GM19025 (cell line): Measurements from ENCODE around the gene STKLD1.

Experiments used
- ATAC-seq: cut with Tn5 transposase; IDR thresholded peaks from one replicate; pipeline ENCODE4 v1.9.1; 2021; ENCODE audit warnings: mild to moderate bottlenecking, low read depth, moderate library complexity; ENCODE audit not compliant: unreplicated experiment

STKLD1 gene

DNA sequence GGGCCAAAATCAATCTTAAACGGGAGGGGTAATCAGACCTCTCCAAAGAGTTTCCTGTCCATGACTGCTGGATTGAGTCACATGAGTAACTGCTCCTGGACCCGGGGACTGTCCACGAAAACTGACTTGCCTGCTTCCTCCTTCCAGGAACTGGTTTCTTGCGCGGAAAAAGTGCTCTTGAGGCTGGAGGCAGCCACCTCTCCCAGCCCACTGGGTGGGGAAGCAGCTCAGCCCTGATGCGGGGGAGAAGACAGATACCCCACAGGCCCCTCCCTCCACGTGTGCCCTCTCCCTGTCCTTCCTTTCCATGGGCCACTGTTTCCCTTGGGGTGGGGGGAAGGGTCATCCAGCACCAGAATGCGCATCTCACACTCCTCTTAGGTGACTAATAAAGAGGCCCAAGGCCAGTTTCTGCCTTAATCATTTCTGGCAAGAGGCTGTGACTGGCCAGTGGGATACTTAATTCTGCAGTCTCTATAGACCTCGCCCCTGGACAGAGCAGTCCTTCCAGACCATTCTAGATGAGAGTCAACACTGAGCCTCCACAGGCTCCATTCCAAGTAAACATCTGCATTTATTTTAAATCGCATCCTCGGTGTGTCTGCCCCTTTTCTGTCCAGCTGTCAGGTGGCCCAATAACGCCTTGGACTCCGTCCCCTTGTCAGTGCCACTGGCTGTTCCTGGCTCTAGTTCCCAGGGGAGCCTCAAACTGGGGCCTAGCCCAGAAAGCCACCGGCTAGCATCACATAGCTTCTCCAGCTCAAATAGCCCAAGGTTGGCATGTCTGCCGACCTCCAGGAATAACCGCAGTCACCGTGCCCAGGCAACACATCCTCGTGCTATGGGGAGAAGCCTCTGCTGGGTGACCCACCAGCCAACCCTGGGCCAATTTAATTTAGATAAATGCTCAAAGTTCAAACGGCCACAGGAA, 29.6 kb downstream of the STKLD1 start:
- no peak for ATAC-seq

DNA sequence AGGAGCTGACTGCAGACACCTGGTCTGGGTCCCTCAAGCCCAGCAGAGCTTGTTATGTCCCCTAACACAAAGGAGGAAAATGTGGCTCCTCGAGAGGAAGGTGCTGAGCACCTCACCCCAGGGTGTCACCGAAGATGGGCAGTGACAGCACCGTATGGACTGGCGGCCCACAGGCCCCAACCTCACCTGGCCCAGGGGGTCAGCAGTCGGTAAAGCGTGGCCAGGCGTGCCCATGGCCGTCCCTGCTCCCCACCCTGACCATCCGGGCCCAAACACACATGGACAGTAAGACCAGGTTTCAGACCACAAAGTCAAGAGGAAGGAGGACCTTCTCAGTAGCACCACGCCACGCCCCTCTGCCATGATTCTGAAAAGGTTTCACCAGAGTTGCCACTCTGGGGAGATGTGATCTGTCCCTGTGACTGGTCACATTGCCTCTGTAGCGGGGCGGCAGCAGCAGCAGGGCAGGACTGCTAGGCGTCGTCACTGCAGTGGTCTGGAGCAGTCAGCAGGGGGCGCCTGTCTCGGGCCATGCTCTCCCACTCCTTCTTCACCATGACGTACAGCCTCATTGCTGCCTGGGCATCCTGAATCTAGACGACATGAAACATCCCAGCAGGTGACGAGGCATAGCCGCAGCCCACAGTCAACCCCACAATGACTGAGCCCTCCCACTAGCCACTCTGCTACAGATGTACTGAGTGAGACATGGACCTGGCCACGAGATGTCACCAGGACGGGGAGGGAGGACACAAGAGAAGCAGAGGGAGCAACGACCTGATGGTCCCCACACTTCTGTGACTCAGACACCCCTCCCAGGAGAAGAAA, 30.5 kb downstream of the STKLD1 start:
- ATAC-seq, result no peak

DNA sequence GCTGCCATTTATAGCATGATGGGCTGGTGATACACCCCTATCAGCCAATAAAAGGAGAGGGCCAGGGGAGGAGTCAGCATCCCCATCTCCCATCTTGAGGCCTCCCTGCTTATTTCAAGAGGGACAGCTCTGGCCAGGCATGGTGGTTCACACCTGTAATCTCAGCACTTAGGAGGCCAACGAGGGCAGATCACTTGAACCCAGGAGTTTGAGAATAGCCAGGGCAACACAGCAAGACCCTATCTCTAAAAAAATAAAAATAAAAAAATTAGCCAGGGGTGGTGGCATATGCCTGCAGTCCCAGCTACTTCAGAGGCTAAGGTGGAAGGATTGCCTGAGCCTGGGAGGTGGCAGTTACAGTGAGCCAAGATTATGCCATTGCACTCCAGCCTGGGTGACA, 31.9 kb downstream of the STKLD1 start:
- no peak for ATAC-seq

DNA sequence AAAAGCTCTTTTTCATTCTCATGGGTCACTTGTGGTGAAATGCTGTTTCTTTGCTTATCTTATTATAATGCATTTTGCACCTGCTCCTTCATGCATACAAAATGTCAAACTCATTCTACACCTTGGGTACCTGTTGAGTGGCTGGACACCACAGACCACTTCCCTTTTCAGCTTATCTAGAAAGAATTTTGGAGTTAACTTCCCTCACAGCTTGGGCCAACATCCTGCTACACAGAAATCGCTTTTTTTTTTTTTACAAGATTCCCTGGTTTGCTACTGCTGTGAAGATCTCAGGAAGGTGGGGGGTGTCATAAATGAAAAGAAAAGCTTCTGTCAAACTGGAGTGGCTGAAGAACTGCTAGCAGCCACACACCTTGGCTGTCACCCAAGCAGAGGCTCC, 39.0 kb downstream of the STKLD1 start:
- no peak for ATAC-seq

DNA sequence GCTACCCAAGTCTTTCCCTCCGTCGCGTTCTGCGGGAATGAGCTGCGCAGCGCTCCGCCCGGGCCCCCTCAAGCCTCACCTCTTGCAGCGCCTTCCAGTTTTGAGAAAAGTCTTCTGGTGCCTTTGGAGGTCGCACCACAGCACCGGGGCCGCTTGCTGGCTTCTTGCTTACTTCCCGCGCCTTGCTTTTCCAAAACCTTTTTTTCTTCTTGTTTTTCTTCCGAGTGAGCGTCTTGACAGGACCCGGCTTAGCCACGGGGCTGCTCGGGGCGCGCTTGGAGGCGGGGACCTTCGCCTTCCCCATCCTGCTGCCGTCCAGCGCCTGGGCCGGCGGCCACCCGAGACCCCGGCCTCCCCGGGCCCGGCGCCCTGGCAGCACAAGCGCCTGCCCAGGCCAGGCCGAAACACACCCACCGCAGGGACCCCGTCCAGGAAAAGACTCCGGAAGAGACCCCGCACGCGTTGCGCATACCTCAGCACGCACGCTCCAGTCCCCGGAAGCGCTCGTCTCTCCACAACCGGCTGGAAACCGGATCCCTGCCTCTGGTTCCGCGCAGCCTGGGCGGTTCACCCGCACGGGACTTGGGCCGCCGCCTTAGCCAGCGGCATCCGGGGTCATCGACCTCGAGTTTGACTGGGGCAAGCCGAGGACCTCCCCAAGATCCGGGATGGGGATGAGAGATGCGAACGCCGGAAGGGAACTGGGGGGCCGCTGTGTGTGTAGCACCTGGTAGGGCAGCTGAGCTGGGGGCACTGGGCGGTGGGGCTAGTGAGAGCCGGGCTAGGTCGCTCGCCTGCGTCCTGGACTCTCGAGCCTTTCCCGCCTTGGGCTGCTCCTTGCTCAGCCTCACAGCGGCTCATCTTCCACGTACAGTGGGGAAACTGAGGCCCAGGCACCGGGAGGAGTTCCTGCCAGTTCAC, 41.6 kb downstream of the STKLD1 start, which contains the start of gene REXO4:
Gene REXO4, minus strand, starts transcription at position 470 of the 921 bp plus-strand sequence. Its CDS starts 166 bp downstream, at position 304.
- peak; percentile 71 for ATAC-seq

DNA sequence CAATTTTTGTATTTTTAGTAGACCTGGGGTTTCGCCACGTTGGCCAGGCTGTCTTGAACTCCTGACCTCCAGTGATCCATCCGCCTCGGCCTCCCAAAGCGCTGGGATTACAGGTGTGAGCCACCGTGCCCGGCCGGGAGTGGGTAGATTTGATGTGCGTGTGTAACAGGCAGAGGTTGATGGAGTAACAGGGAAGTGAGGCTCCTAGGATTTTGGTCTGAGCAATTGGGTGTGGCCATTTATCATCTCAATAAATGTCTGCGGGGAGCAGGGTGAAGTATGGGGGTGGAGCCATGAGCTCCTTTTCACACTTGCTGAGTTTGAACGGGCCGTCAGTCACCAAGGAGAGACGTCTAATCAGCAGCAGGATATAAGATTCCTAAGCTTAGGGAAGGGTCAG, 42.8 kb downstream of the STKLD1 start:
- no peak for ATAC-seq

DNA sequence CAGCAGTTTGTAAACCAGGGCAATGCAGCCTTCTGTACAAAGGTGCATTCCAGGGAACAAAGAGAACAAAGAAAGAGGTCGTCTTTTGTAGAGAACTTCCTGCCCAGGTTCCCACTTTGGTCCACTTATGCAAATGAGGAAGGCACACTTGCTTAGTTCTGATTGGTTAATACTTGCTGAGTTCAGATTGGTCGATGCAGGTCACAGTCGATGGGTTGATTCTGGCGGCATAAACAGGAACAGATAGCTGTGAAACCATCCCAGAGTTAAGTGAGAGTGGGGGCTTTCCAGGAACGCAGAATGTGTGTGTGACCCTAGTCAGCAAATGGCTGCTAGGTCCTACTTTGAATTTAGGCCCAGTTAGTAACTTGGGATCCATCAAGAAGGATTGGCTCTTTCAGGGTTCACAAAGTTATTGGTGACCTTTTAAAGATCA, 44.2 kb downstream of the STKLD1 start:
- no peak for ATAC-seq

DNA sequence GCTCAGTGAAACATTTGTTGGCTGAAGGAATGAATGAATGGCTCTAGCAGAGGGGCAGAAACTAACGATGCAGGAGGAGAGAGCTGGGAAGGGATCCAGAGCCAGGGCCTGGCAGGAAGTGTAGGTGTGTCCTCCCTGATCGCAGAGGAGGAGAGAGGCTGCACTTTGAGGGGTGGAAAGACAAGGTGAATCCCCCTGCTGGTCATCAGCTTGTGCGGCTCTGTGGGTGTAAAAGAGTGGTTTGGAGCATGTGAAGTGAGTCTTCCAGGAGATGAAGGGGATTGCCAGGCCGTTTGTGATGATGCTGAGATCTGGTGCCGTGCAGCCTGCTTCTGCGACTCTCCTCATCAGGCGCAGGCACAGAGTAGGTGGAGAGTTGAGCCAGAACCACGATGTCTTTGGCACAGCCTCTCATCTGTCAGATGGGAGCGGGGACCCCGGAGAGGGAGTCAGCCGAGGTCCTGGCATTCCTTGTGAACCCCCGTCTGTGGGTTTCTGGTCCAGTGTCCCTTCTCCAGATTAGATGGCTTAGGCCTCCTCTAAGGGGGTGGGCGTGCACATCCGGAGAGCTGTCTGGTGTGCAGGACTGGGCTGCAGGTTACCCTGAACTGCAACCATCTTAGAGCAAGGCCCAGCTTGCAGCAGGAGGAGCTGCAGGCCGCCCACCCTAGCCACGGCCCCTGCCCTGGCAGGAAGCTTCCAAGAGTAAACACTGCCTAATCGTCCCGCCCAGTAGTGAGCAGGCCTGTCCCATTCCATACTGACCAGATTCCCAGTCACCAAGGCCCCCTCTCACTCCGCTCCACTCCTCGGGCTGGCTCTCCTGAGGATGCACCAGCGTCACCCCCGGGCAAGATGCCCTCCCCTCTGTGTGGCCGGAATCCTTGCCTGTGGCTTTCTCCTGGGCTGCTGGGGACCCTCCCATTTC, 45.7 kb downstream of the STKLD1 start, which contains the start of gene ADAMTS13:
Gene ADAMTS13, plus strand, starts transcription at position 753 of the 928 bp plus-strand sequence. Its CDS starts 77 bp downstream, at position 830.
- peak; percentile 37 for ATAC-seq

DNA sequence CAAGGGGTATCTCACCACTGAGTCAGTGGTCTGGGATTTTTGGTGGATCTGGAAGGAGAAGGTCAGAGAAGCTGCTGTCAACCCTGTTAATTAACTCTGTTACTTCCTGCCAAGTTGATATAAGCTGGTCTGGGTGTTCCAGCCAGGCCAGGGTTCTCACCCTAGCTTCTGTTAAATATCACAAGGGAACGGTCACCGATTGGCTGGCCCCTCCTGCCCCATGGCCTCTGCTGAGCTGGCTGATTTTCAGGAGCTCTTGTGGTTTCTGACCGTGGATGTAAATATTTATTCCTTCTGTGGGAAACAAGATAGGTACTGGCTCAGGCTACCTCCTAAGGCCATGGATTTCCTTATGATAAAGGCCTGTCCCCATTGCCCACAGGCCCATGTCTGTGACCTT, 47.0 kb downstream of the STKLD1 start:
- ATAC-seq, result no peak

DNA sequence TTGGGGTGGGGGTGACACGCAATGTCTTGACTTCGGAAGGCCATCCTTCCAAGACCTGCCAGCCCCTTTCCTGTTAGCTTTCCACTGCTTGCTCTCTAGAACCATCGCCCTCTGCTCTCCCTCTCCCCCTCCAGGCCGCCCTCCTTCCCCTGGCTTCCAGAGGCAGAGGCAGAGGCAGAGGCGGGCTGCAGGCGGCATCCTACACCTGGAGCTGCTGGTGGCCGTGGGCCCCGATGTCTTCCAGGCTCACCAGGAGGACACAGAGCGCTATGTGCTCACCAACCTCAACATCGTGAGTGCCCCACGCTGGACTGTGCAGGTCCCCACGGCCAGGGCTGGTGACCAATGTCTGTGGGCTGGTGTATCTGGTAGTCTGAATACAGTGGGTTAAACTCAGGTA, 48.0 kb downstream of the STKLD1 start:
- no peak for ATAC-seq

DNA sequence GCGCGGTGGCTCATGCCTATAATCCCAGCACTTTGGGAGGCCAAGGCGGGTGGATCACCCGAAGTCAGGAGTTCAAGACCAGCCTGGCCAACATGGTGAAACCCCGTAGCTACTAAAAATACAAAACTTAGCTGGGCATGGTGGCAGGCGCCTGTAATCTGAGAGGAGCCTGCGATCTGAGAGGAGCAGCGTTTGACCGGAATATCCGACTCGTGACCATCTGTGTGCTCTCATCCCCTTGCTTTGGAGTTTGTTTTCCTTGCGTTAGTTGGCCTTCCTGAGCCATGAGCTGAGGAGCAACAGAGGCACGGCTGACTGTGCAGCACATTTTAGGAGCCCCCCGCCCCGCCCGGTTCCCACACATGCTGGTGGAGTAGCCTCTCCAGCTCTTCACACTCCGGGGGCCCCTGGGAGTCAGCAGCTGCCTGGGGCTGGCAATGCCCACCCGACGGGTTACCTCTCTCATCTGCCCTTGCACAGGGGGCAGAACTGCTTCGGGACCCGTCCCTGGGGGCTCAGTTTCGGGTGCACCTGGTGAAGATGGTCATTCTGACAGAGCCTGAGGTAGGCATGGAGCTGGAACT, 49.0 kb downstream of the STKLD1 start:
- no peak for ATAC-seq

DNA sequence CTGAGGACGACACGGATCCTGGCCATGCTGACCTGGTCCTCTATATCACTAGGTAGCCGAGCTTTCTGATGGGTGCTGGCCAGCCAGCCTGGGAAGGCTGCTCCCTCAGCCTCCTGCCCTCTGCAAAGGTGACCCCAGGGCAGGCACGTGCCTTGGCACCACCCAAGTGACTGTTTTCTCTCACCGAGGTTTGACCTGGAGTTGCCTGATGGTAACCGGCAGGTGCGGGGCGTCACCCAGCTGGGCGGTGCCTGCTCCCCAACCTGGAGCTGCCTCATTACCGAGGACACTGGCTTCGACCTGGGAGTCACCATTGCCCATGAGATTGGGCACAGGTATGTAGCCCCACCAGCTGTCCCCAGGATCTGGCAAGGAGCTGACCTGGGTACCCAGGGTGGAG, 49.8 kb downstream of the STKLD1 start:
- no peak for ATAC-seq

DNA sequence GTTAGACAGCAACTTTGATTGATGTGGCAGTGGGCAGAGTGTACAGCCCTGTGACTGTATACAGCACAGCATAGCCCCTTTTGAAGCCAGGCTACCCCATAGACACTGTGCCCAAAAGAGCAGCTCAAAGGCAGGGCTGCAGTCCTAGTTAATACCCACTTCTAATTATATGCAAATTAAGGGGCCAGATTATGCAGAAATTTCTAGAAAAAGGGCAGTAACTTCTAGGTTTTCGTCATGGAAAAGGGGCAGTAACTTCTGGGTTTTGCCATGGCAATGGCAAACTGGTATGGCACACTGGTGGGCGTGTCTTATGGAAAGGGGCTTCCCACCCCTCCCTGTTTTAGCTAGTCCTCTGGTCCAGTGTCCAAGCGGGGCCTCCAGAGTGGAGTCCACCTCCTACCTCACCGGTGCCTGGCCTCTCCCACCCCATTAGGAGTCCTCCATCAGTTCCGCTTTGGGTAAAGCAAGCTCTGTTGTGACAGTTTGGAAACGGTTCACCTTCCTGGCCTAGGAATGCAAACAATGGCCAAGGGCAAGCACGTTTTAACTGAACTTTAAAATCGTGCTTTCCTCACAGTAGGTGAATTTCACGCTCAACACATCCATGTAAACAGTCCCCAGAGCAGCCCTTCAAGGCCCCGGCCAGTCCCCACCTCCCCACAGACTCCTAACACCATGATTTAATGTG, 51.6 kb downstream of the STKLD1 start:
- no peak for ATAC-seq

DNA sequence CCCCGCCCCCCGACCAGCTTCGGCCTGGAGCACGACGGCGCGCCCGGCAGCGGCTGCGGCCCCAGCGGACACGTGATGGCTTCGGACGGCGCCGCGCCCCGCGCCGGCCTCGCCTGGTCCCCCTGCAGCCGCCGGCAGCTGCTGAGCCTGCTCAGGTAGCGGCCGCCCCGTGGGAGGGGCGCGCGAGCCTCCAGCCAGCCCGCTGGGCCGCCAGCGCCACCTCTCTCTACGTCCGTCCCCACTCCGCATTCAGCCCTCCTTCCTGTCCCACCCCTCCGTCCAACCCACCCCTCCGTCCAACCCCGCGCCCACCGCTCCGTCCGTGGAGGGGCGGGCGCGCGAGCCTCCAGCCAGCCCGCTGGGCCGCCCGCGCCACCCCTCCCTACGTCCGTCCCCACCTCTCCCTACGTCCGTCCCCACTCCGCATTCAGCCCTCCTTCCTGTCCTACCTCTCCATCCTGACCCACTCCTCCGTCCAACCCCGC, 52.5 kb downstream of the STKLD1 start:
- no peak for ATAC-seq

DNA sequence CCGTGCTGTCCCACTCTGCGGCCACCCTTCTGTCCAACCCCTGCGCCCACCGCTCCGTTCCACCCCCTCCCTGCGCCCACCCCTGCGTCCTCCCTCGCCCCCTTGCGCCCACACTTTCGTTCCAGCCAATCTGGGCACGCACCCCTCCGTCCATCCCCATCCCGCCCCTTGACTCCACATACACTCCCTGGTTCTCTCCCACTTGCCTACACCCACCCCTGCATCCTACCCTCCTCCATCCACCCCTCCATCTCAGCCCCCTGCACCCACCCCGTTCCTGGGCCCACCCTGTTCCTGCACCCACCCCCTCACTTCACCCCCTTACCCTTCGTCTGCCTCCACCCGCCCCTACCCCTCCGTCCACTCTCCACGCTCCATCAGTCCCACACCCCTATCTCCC, 53.0 kb downstream of the STKLD1 start:
- no peak for ATAC-seq

DNA sequence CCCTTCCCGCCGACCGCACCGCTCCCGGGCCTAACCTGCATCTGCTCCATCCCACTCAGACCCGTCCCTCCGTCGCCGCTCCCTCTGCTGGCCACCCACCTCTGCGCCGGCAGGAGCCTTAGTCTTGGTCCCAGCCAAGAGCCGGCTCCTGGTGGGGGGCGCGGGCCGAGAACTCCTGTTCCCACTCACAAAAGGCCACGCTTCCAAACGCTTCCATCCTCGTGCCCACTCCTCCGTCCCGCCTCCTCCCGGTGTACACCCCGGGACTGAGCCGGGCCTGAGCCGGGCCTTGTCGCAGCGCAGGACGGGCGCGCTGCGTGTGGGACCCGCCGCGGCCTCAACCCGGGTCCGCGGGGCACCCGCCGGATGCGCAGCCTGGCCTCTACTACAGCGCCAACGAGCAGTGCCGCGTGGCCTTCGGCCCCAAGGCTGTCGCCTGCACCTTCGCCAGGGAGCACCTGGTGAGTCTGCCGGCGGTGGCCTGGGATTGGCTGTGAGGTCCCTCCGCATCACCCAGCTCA, 53.5 kb downstream of the STKLD1 start:
- no peak for ATAC-seq

DNA sequence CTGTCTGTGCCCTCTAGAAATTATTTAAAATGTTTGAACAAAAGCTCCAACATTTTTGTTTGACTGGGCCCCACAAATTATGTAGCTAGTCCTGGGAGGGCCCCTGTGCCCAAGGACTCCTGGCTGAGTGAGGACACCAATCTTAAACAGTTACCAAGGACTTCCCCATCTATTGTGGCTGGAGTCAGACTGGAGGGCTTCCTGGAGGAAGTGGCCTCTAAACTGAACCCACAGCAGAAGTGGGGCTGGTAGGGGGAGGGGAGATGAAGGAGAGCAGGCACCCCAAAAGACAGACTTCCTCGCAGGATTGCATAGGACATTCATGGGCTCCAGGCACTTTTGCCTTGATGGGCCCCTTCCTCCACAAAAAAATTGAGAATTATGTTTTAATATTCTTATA, 54.1 kb downstream of the STKLD1 start:
- ATAC-seq, result no peak

DNA sequence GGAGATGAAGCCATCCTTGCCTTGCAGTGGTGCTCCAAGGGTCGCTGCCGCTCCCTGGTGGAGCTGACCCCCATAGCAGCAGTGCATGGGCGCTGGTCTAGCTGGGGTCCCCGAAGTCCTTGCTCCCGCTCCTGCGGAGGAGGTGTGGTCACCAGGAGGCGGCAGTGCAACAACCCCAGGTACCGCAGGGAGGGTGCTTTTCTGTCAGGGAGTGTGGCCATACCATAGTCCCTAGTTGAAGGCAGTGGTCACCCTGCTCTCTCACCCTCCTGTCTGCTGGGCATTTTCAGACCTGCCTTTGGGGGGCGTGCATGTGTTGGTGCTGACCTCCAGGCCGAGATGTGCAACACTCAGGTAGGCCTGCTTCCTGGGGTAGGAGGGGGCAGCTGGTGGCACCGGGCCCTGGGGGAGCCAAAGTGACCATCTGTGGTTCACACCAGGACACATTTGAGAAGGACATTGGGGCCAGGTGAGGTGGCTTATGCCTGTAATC, 57.2 kb downstream of the STKLD1 start:
- no peak for ATAC-seq
